Neutrophil (primary cell): ENCODE measurements around the gene GCM1.

Source experiments
- H3K27ac ChIP-seq: fragments of 200-600 bp; sonication (generic); 2 replicates; pipeline ENCODE4 v1.5.1; 2016; ENCODE audit warnings: mild to moderate bottlenecking, moderate library complexity
- H3K27me3 ChIP-seq: fragments of 200-600 bp; sonication (generic); 2 replicates; pipeline ENCODE4 v1.6.0; 2016; ENCODE audit warnings: mild to moderate bottlenecking
- H3K36me3 ChIP-seq: fragments of 200-600 bp; sonication (generic); 2 replicates; pipeline ENCODE4 v1.5.1; 2017
- H3K4me1 ChIP-seq, 2 experiments: fragments of 200-600 bp in 1 of 2; sonication (generic) in 1 of 2; 1 replicate in 1 of 2; 2 replicates in 1 of 2; pipeline versions ENCODE4 v1.5.1 to v1.6.1; 2013 to 2016; ENCODE audit warnings: low read depth in 1 of 2, low read length in 1 of 2, mild to moderate bottlenecking in 1 of 2, moderate library complexity in 1 of 2; ENCODE audit not compliant: control insufficient read depth in 1 of 2, insufficient read depth in 1 of 2
- H3K4me3 ChIP-seq, 2 experiments: fragments of 200-600 bp in 1 of 2; sonication (generic) in 1 of 2; 1 replicate in 1 of 2; 2 replicates in 1 of 2; pipeline ENCODE4 v1.5.1; 2013 to 2016; ENCODE audit warnings: low read depth in 1 of 2, low read length in 1 of 2, mild to moderate bottlenecking in 1 of 2, moderate library complexity in 1 of 2
- H3K9me3 ChIP-seq: fragments of 200-600 bp; sonication (generic); 2 replicates; pipeline ENCODE4 v1.5.1; 2016
- CTCF ChIP-seq: fragments of 200-600 bp; sonication (generic); IDR thresholded peaks from 2 replicates; pipeline ENCODE4 v1.5.1; 2016; ENCODE audit warnings: antibody characterized with exemption

The GCM1 gene

GRCh38 chr6:53107091-53107490, 41.5 kb downstream of the GCM1 start:
- Histone ChIP-seq H3K27ac (no peak overlapping the region), H3K9me3 (no peaks in the 10 kb centered on the region), H3K27me3 (no peaks in the 10 kb centered on the region), H3K4me3 (no peak overlapping the region), H3K36me3 (peaks cover 57% of the 10 kb centered on the region), H3K4me1 (no peaks in the 10 kb centered on the region)
- TF ChIP-seq CTCF, result no peak

GRCh38 chr6:53104916-53105315, 43.7 kb downstream of the GCM1 start:
- Histone ChIP-seq H3K4me3 (no peak overlapping the region), H3K9me3 (no peaks in the 10 kb centered on the region), H3K36me3 (peaks cover 79% of the 10 kb centered on the region), H3K4me1 (no peaks in the 10 kb centered on the region), H3K27me3 (no peaks in the 10 kb centered on the region), H3K27ac (no peak overlapping the region)
- no peak for TF ChIP-seq CTCF

- Histone ChIP-seq H3K27ac (no peak overlapping the region), H3K4me1 (no peaks in the 10 kb centered on the region), H3K4me3 (no peak overlapping the region), H3K27me3 (no peaks in the 10 kb centered on the region), H3K9me3 (no peaks in the 10 kb centered on the region), H3K36me3 (peaks cover 80% of the 10 kb centered on the region)
- TF ChIP-seq CTCF, result no peak
Observed at GRCh38 chr6:53103993-53104675, 44.5 kb downstream of the GCM1 start.

- TF ChIP-seq CTCF, result no peak
- no peaks in the 10 kb centered on the region for H3K27me3 ChIP-seq
- peaks cover 96% of the 10 kb centered on the region for H3K36me3 ChIP-seq
- H3K4me1 ChIP-seq, result no peaks in the 10 kb centered on the region
- H3K27ac ChIP-seq, result no peak overlapping the region
- H3K9me3 ChIP-seq, result no peaks in the 10 kb centered on the region
- H3K4me3 ChIP-seq, result no peak overlapping the region
Observed at GRCh38 chr6:53101006-53101405, 47.6 kb downstream of the GCM1 start.

- Histone ChIP-seq H3K36me3 (peaks cover 96% of the 10 kb centered on the region), H3K27ac (no peak overlapping the region), H3K4me1 (no peaks in the 10 kb centered on the region), H3K27me3 (no peaks in the 10 kb centered on the region), H3K9me3 (no peaks in the 10 kb centered on the region), H3K4me3 (no peak overlapping the region)
- TF ChIP-seq CTCF, result no peak
Observed at GRCh38 chr6:53100561-53100960, 48.1 kb downstream of the GCM1 start.
